ENCODE data around the gene CADPS.
A peak's percentile ranks its signal among the peaks of the same experiment; 100 is the strongest.

The CADPS gene

GRCh38 chr3:62614527-62614926 lies 260.7 kb downstream of the CADPS start:
- no peak overlapping the region for H3K4me3 ChIP-seq (ENCODE audit: low read depth, low read length)
- DNase-seq (ENCODE audit: low read depth) = no peak

- peak; percentile 57 for DNase-seq (ENCODE audit: low read depth)
Observed at GRCh38 chr3:62611541-62612240, 263.5 kb downstream of the CADPS start.

GRCh38 chr3:62607287-62608029 lies 267.8 kb downstream of the CADPS start:
- no peak overlapping the region for H3K4me3 ChIP-seq (ENCODE audit: low read depth, low read length)
- DNase-seq (ENCODE audit: low read depth) = peak; percentile 86

More at GRCh38 chr3:62611541-62612240, 263.5 kb downstream of the CADPS start:
- no peak overlapping the region for H3K4me3 ChIP-seq (ENCODE audit: low read depth, low read length)

GRCh38 chr3:62605413-62606068 lies 269.7 kb downstream of the CADPS start:
- no peak for DNase-seq (ENCODE audit: low read depth)
- no peak overlapping the region for H3K4me3 ChIP-seq (ENCODE audit: low read depth, low read length)

- no peak for DNase-seq (ENCODE audit: low read depth)
- H3K4me3 ChIP-seq (ENCODE audit: low read depth, low read length) = no peak overlapping the region
Observed at GRCh38 chr3:62604751-62605351, 270.4 kb downstream of the CADPS start.

- H3K4me3 ChIP-seq (ENCODE audit: low read depth, low read length) = peak overlapping the region; percentile 3
- DNase-seq (ENCODE audit: low read depth) = peak; percentile 81
Observed at GRCh38 chr3:62604298-62604697, 270.9 kb downstream of the CADPS start.

- no peak overlapping the region for H3K4me3 ChIP-seq (ENCODE audit: low read depth, low read length)
- DNase-seq (ENCODE audit: low read depth) = no peak
Observed at GRCh38 chr3:62602987-62603386, 272.2 kb downstream of the CADPS start.

GRCh38 chr3:62602129-62602770 lies 273.0 kb downstream of the CADPS start:
- DNase-seq (ENCODE audit: low read depth) = no peak
- H3K4me3 ChIP-seq (ENCODE audit: low read depth, low read length) = no peak overlapping the region

- H3K4me3 ChIP-seq (ENCODE audit: low read depth, low read length) = no peak overlapping the region
- no peak for DNase-seq (ENCODE audit: low read depth)
Observed at GRCh38 chr3:62601238-62602070, 273.8 kb downstream of the CADPS start.

- no peak for DNase-seq (ENCODE audit: low read depth)
- no peak overlapping the region for H3K4me3 ChIP-seq (ENCODE audit: low read depth, low read length)
Observed at GRCh38 chr3:62600033-62600432, 275.2 kb downstream of the CADPS start.

GRCh38 chr3:62597491-62597890 lies 277.7 kb downstream of the CADPS start:
- H3K4me3 ChIP-seq (ENCODE audit: low read depth, low read length) = no peak overlapping the region
- DNase-seq (ENCODE audit: low read depth) = no peak

- no peak overlapping the region for H3K4me3 ChIP-seq (ENCODE audit: low read depth, low read length)
- no peak for DNase-seq (ENCODE audit: low read depth)
Observed at GRCh38 chr3:62592408-62592807, 282.8 kb downstream of the CADPS start.

GRCh38 chr3:62589078-62589477 lies 286.1 kb downstream of the CADPS start:
- H3K4me3 ChIP-seq (ENCODE audit: low read depth, low read length) = no peak overlapping the region
- no peak for DNase-seq (ENCODE audit: low read depth)

GRCh38 chr3:62587579-62588031 lies 287.6 kb downstream of the CADPS start:
- H3K4me3 ChIP-seq (ENCODE audit: low read depth, low read length) = no peak overlapping the region
- DNase-seq (ENCODE audit: low read depth) = peak; percentile 99

- H3K4me3 ChIP-seq (ENCODE audit: low read depth, low read length) = no peak overlapping the region
- peak; percentile 93 for DNase-seq (ENCODE audit: low read depth)
Observed at GRCh38 chr3:62587169-62587568, 288.0 kb downstream of the CADPS start.

GRCh38 chr3:62586356-62586755 lies 288.9 kb downstream of the CADPS start:
- H3K4me3 ChIP-seq (ENCODE audit: low read depth, low read length) = no peak overlapping the region
- DNase-seq (ENCODE audit: low read depth) = peak; percentile 95

- DNase-seq (ENCODE audit: low read depth) = no peak
Observed at GRCh38 chr3:62585861-62586260, 289.4 kb downstream of the CADPS start.

GRCh38 chr3:62584636-62585035 lies 290.6 kb downstream of the CADPS start:
- H3K4me3 ChIP-seq (ENCODE audit: low read depth, low read length) = no peak overlapping the region
- no peak for DNase-seq (ENCODE audit: low read depth)

More at GRCh38 chr3:62585861-62586260, 289.4 kb downstream of the CADPS start:
- H3K4me3 ChIP-seq (ENCODE audit: low read depth, low read length) = no peak overlapping the region
